Stimulated activated memory B cell treated with anti-CD40 and anti-IgM and Interleukin-4, amounts not matched to agents 10 μg/mL and 1 μg/mL and 100 μg/mL, for 72 hours (primary cell): Measurements from ENCODE around the gene LSM2.
"Not testable (repeated sequence)": the region's sequence is repeated elsewhere in the genome, so short reads cannot be mapped to it uniquely, and the experiment has no call there.

ENCODE experiments used
- ATAC-seq: fragments of 150-1000 bp; cut with Tn5 transposase; 2 replicates; pipeline ENCODE4 v1.10.0; 2021
- H3K27ac Mint-ChIP-seq: one replicate; pipeline ENCODE4 v1.8.0; 2022; ENCODE audit warnings: mild to moderate bottlenecking, mixed read lengths
- H3K27me3 Mint-ChIP-seq: one replicate; pipeline ENCODE4 v1.8.0; 2022; ENCODE audit warnings: mixed read lengths
- H3K36me3 Mint-ChIP-seq: one replicate; pipeline ENCODE4 v1.8.0; 2022; ENCODE audit warnings: mixed read lengths
- H3K4me1 Mint-ChIP-seq: one replicate; pipeline ENCODE4 v1.8.0; 2022; ENCODE audit warnings: mixed read lengths
- H3K4me3 Mint-ChIP-seq: one replicate; pipeline ENCODE4 v1.8.0; 2022; ENCODE audit warnings: mild to moderate bottlenecking, moderate library complexity, mixed read lengths
- H3K9me3 Mint-ChIP-seq: one replicate; pipeline ENCODE4 v1.8.0; 2022; ENCODE audit warnings: mixed read lengths

Gene LSM2

GRCh38 chr6:31834367-31835250, 27.8 kb upstream of the LSM2 start:
- Mint-ChIP-seq H3K36me3 (peaks cover 38% of the 10 kb centered on the region), H3K4me3 (peak overlapping the region; percentile 93), H3K27me3 (no peaks in the 10 kb centered on the region), H3K9me3 (no peaks in the 10 kb centered on the region), H3K27ac (peak overlapping the region; percentile 100), H3K4me1 (peaks cover 49% of the 10 kb centered on the region)
- ATAC-seq: peak; percentile 79

DNA sequence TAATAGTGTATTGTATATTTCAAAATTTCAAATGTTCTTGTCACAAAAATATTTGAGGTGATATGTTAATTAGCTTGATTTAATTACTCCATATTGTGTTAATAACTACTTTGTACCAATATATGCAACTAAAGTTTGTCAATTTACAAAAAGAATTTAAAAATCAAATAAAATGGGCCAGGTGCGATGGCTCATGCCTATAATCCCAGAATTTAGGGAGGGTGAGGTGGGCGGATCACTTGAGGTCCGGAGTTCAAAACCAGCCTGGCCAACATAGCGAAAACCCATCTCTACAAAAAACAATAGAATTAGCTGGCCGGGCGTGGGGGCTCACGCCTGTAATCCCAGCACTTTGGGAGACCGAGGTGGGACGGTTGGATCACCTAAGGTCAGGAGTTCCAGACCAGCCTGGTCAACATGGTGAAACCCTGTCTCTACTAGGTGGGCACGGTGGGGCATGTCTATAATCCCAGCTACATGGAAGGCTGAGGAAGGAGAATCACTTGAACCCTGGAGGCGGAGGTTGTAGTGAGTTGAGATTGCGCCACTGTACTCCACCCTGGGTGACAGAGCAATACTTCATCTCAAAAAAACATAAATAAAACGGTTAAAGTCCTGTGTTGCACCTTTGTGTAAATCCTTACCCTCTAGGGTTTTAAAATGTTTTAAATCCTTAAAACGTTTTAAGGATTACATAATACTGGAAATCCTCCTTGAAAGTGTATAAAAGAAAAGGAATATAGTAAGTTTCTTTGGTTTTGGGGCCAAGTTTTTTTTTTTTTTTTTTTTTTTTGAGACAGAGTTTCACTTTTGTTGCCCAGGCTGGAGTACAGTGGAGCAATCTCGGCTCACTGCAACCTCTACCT, 24.8 kb upstream of the LSM2 start:
- Mint-ChIP-seq H3K27me3 (no peaks in the 10 kb centered on the region), H3K36me3 (peaks cover 17% of the 10 kb centered on the region), H3K9me3 (no peaks in the 10 kb centered on the region), H3K4me3 (peak overlapping the region; percentile 95), H3K4me1 (peaks cover 25% of the 10 kb centered on the region), H3K27ac (no peak overlapping the region)
- no peak for ATAC-seq

GRCh38 chr6:31830886-31831335, 24.1 kb upstream of the LSM2 start:
- Mint-ChIP-seq H3K36me3 (peaks cover 11% of the 10 kb centered on the region), H3K27me3 (no peaks in the 10 kb centered on the region), H3K4me1 (peaks cover 22% of the 10 kb centered on the region), H3K9me3 (no peaks in the 10 kb centered on the region), H3K27ac (peak overlapping the region; percentile 89), H3K4me3 (peak overlapping the region; percentile 95)
- no peak for ATAC-seq

DNA sequence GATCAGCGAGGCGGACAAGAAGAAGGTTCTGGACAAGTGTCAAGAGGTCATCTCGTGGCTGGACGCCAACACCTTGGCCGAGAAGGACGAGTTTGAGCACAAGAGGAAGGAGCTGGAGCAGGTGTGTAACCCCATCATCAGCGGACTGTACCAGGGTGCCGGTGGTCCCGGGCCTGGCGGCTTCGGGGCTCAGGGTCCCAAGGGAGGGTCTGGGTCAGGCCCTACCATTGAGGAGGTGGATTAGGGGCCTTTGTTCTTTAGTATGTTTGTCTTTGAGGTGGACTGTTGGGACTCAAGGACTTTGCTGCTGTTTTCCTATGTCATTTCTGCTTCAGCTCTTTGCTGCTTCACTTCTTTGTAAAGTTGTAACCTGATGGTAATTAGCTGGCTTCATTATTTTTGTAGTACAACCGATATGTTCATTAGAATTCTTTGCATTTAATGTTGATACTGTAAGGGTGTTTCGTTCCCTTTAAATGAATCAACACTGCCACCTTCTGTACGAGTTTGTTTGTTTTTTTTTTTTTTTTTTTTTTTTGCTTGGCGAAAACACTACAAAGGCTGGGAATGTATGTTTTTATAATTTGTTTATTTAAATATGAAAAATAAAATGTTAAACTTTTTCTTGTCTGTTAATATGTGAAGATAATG, 23.0 kb upstream of the LSM2 start:
- Mint-ChIP-seq H3K36me3 (peaks cover 1% of the 10 kb centered on the region), H3K4me3 (peak overlapping the region; percentile 95), H3K27ac (peak overlapping the region; percentile 89), H3K4me1 (peaks cover 30% of the 10 kb centered on the region), H3K9me3 (no peaks in the 10 kb centered on the region), H3K27me3 (no peaks in the 10 kb centered on the region)
- no peak for ATAC-seq

- Mint-ChIP-seq H3K36me3 (no peaks in the 10 kb centered on the region), H3K4me1 (peaks cover 47% of the 10 kb centered on the region), H3K9me3 (no peaks in the 10 kb centered on the region), H3K27ac (peak within 1 kb of the TSS; percentile 93), H3K4me3 (peak within 1 kb of the TSS; percentile 78), H3K27me3 (no peaks in the 10 kb centered on the region)
- ATAC-seq: peak; percentile 88
Observed at GRCh38 chr6:31827286-31828079, 20.7 kb upstream of the LSM2 start, which contains the start of gene HSPA1B. TSS of gene HSPA1B (plus strand) at chr6:31827738. CDS start at chr6:31827951, 213 bp downstream.

GRCh38 chr6:31826793-31827285, 20.1 kb upstream of the LSM2 start:
- H3K36me3 Mint-ChIP-seq: no peaks in the 10 kb centered on the region
- ATAC-seq: peak; percentile 37
- peak overlapping the region; percentile 93 for H3K27ac Mint-ChIP-seq
- H3K4me3 Mint-ChIP-seq: peak overlapping the region; percentile 78
- H3K4me1 Mint-ChIP-seq: peaks cover 53% of the 10 kb centered on the region
- no peaks in the 10 kb centered on the region for H3K27me3 Mint-ChIP-seq
- no peaks in the 10 kb centered on the region for H3K9me3 Mint-ChIP-seq

GRCh38 chr6:31825553-31825952, 18.8 kb upstream of the LSM2 start:
- H3K27ac Mint-ChIP-seq: peak overlapping the region; percentile 93
- peaks cover 56% of the 10 kb centered on the region for H3K4me1 Mint-ChIP-seq
- no peak for ATAC-seq
- H3K27me3 Mint-ChIP-seq: no peaks in the 10 kb centered on the region
- no peaks in the 10 kb centered on the region for H3K36me3 Mint-ChIP-seq
- peak overlapping the region; percentile 12 for H3K4me3 Mint-ChIP-seq
- no peaks in the 10 kb centered on the region for H3K9me3 Mint-ChIP-seq

GRCh38 chr6:31823592-31824196, 16.9 kb upstream of the LSM2 start:
- Mint-ChIP-seq H3K4me3 (peak overlapping the region; percentile 46), H3K4me1 (peaks cover 46% of the 10 kb centered on the region), H3K27ac (peak overlapping the region; percentile 93)
- H3K36me3 Mint-ChIP-seq, ATAC-seq, H3K9me3 Mint-ChIP-seq, H3K27me3 Mint-ChIP-seq: not testable (repeated sequence)

GRCh38 chr6:31822036-31822821, 15.5 kb upstream of the LSM2 start:
- H3K27me3 Mint-ChIP-seq: no peaks in the 10 kb centered on the region

GRCh38 chr6:31821301-31822035, 14.7 kb upstream of the LSM2 start:
- ATAC-seq: peak; percentile 79
- no peaks in the 10 kb centered on the region for H3K36me3 Mint-ChIP-seq
- peak overlapping the region; percentile 93 for H3K27ac Mint-ChIP-seq
- no peaks in the 10 kb centered on the region for H3K27me3 Mint-ChIP-seq
- H3K4me1 Mint-ChIP-seq: peaks cover 60% of the 10 kb centered on the region
- H3K9me3 Mint-ChIP-seq: no peaks in the 10 kb centered on the region
- peak overlapping the region; percentile 95 for H3K4me3 Mint-ChIP-seq

More at GRCh38 chr6:31822036-31822821, 15.5 kb upstream of the LSM2 start:
- Mint-ChIP-seq H3K9me3 (no peaks in the 10 kb centered on the region), H3K27ac (peak overlapping the region; percentile 93), H3K4me3 (peak overlapping the region; percentile 95), H3K4me1 (peaks cover 58% of the 10 kb centered on the region), H3K36me3 (no peaks in the 10 kb centered on the region)
- peak; percentile 76 for ATAC-seq

DNA sequence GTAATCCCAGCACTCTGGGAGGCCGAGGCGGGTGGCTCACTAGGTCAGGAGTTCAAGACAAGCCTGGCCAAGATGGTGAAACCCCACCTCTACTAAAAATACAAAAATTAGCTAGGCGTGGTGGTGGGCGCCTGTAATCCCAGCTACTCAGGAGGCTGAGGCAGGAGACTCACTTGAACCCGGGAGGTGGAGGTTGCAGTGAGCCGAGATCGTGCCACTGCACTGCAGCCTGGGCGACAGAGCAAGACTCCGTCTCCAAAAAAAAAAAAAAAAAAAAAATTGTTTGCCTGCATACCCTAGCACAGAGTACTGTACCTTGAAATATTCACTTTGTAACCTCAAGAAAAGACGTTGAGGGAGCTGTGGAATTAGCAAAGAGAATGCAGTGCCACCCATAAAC, 13.6 kb upstream of the LSM2 start:
- not testable (repeated sequence) for H3K27me3 Mint-ChIP-seq, H3K9me3 Mint-ChIP-seq, ATAC-seq, H3K36me3 Mint-ChIP-seq
- Mint-ChIP-seq H3K4me3 (peak overlapping the region; percentile 95), H3K4me1 (peaks cover 50% of the 10 kb centered on the region), H3K27ac (peak overlapping the region; percentile 93)

DNA sequence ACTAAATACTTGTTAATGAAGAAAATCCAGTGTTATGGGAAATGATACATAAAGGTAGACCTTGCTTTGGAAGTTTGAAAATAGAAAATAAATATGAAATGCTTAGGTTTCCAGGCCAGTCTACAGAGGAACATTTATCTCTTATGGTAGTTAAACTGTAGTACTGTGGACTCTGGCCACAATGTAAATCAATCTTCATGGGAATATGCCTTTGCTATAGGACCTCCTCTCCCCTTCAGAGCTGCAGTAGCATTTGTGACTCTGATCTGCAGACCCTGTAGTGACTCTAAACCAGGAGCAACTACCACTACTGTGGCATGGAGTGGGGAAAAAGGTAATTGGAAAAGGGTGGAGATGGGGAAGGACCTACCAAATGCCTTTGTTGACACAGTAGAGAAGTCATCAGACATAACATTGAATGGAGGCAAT, 13.1 kb upstream of the LSM2 start:
- H3K36me3 Mint-ChIP-seq: no peaks in the 10 kb centered on the region
- no peaks in the 10 kb centered on the region for H3K9me3 Mint-ChIP-seq
- no peak for ATAC-seq
- no peak overlapping the region for H3K4me3 Mint-ChIP-seq
- H3K4me1 Mint-ChIP-seq: peaks cover 45% of the 10 kb centered on the region
- no peaks in the 10 kb centered on the region for H3K27me3 Mint-ChIP-seq
- no peak overlapping the region for H3K27ac Mint-ChIP-seq
